HL-60/S4 treated with phorbol 12-myristate 13-acetate at 8.2 ng/mL for 4 days and 3 days (cell line): Measurements from ENCODE around the gene FAM72D.
"Not testable (repeated sequence)": the region's sequence is repeated elsewhere in the genome, so short reads cannot be mapped to it uniquely, and the experiment has no call there.

ENCODE experiments used
- in situ Hi-C: fragments of 300-500 bp; cut with MboI; formaldehyde crosslinking; loops from 2 replicates; pipeline ENCODE4 v1.15.0; 2022; ENCODE audit warnings: low sequenced_read_pairs

The FAM72D gene

DNA sequence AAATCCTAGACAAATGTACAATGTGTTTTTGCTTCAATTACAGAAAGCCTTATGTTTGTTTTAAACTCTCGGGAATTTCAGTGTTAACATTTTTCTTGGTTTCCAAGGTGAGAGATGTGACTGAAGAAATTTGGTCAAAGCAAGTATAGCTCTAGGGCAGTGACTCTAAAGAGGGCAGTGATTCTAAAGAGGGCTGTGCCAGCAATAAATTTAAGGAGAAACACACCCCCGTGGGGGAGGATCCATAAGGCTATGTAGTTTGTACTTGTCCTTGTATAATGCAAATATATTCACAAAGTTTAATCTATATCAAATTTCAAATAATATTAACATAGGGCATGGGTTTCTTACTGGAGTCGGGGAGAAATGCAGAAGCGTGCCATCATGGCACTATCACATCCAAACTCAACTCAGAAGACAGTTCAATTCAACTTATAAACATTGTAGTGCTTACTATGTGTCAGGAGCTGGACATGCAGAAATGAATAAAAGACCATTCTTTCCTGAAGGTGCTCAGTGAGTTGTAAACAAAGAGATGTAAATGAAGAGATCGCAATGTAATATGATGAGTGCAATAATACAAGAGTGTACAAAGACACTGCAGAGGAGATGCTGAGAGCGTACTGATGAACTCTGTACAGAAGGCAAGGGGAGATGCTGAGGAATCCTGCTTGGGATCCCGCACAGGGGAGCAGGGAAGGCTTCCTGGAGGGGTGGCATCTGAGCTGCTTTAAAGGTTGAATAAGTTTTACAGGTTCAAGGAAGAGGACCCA, 13.1 kb upstream of the FAM72D start:
- in situ Hi-C loops = not testable (repeated sequence)

DNA sequence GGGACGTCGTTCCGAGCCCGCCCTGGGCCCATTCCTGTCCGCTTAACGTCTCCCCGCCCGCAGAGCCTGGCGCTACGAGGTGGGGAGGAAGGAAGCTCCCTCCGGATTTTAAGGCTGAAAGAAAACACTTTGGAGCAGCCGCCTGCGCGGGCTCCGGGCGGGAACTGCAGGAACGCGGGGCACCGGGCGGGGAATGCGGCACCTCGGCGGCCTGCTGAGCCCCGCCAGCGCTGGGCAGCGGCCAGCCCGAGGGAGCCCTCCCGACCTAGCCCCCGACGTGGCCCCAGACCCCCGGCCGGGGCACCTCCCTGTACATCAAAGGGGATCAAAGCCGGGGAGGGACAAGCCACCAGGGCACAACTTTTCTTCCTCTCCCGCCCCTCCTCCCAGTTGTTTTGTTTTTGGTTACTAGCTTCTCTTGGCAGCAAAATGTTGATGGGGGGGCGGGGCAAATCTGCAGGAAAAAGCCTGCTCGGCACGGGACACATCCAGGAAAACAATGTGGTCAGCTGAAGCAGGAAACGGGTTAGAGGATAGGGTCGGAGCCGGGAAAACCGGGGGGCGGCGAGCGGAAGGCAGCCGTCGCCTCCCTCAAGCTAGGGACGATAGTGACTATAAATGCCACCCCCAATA, 2.1 kb upstream of the FAM72D start:
- in situ Hi-C loops = not testable (repeated sequence)

DNA sequence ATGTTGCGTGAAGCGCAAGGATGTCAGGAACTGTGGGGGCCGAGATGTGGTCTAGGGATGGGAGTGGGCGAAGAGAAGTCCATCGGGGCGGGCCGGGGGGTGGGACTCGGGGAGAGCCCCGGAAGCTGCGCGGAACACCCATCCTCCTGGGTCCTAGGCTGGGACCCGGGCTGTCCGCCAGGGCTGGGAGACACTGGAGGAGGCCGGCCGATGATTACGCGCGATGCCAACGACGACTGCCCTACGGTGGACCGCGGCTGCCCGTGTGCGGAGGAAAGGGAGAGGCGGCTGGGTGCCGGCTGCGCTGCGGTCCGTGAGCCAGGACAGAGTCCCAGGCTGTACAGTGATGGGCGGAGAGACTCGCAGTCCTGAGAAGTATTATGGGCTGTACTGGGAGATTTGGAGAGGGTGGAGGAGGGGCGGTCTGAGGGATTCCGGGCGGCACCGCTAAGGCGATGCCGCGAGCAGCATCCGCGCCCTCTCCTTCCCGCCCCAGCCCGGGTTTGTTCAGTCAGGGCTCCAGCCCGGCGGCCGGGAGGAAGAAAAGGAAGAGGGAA, 1.0 kb upstream of the FAM72D start:
- in situ Hi-C loops = not testable (repeated sequence)

DNA sequence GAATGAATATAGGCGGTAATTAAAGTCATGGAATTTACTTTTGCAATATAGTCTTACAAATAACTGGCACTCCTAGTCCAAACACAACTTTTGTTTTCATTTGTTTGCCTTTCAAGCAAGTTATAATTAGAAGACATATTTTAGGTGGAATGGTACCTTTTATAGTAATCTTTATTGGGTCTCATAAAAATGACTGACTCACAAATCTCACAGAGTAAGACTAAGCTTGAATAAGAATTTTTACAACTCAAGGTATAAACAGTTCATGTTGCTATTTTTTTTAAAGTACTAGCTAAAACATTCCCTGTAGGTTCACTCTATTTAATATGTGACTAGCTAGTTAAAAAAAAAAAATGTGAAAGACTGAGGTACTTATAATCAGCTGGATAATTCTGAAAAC, 6.0 kb downstream of the FAM72D start:
- in situ Hi-C loops = not testable (repeated sequence)

DNA sequence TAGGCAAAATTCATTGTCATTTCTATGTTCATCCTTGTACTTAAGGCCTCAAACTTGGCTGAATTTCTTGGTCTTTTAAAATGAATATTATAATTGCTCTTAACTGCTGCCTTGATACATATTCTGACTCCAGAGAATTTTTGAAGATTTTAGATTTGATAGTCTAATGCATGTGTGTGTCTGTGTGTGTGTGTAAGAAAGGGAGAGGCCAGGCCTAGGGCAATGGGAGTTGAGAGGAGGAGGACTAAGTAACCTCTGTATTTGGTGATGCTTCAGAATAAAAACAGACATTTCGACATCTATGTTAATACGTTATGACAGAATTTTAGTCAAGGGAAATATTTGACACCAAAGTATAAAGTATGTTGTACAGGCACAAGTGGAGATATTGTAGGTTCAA, 7.5 kb downstream of the FAM72D start:
- in situ Hi-C loops = not testable (repeated sequence)

DNA sequence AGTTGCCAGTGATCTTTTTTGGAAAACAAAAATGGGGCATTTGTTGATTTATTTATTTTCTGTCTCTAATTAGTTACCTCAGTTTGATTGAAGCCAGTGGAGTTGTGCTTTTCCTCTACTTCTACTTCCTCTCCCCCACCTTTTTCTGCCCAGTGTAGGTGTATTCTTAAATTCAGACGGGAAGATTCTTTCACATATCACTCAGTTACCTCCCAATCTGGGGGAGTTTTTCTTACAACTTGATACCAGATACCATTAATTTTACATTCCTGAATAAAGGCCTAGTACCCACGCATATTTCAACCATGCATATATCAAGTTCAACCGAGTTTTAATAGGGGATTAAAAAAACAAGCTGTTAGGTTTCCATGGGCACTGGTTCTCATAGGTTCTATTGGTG, 15.9 kb downstream of the FAM72D start:
- in situ Hi-C loops = not testable (repeated sequence)

DNA sequence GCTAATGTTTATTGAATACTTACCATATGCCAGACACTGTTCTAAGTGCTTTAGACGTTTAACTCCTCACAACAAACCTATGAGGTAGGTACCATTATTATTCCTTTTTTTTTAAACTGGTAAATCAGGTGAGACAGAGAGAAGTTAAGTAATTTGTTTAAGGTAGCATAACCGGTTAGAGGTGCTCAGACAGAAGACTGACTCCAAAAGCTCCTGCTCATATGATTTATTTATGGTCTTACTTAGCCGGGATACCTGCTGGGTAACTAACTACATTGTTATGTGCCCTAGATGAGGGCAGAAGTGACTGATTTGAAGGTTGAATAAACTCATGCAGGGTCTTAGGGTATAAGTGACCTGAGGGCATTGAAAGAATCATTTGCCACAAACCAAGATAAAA, 16.9 kb downstream of the FAM72D start:
- in situ Hi-C loops = not testable (repeated sequence)

DNA sequence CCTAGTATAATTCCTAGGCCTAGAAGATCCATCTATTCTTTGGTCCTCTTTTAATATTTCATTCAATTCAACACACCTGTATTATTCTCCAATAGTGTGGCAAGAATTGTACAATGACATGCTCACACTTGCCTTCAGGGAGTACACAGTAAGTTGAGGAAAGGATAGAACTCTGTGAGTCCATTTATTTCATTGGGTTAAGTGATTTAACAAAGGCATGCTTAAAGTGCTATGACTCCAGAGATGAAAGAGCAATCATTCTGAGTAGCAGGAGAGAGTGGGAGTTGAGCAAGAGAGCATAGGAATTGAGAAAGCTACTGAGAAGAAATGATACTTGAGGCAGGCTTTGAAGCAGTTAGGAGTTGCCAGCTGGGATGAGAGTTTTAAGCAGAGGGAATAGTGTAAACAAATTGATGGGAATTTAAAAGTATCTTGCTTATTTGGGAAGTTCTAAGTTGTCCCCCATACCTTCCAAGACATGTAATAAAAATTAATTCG, 18.8 kb downstream of the FAM72D start:
- in situ Hi-C loops = not testable (repeated sequence)

DNA sequence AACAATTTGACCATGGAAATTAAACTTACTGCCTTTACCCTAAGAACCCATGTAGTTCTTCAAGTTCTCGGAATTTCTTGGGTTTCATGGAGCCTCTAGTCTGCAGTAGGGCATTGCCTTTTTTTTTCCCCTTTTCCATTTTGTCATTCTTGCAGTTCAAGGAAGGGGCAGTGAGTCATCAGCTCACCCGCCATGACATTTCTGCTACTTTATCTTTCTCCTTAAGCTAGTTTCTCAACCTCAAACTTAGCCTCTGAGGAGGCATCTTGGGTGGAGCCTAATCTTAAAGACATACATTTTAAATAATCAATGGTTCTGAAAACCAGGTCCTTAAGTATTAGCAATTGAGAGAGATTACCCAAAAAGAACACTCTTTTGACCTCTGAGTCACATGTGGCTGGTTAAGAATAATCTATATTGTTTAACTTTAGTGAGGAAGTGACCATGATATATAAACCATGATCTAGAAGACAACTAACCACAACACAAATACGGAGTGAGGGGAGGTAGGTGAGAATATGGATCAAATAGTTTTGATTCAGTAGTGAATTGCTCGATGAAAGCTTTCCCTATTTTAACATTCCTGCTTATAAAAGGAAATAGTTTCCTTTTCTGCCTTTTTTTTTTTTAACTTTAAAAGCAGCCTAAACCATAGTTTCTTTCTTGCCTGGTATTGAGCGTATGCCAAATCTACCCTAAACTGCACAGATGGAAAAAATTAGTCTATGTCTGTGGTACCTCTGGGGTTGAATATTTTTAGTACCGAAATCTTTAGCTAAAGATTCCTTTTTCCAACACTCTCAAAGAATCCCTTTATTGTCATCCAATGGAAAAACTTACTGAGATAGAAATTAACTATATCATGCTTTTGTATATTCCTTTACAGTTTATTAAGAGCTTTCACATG, 20.1 kb downstream of the FAM72D start:
- in situ Hi-C loops = not testable (repeated sequence)

DNA sequence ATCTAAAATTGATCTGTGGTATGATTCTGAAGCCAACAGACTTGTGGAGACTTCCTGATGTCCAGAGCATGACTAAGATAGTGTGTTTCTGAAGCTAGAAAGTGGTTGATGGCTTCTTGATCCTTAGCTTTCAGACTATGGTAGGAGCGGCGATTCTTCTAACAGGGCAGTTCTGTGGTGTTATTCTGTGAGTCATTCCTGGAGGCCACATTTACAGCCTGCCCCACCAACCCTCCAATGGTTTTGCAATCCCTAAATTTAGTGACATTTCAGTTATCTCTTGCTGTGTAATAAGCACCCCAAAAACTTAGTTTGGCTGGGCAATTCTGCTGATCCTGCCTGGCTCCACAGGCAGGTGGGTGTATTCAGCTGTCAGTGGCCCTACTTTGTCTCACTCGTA, 24.1 kb downstream of the FAM72D start:
- in situ Hi-C loops = not testable (repeated sequence)

DNA sequence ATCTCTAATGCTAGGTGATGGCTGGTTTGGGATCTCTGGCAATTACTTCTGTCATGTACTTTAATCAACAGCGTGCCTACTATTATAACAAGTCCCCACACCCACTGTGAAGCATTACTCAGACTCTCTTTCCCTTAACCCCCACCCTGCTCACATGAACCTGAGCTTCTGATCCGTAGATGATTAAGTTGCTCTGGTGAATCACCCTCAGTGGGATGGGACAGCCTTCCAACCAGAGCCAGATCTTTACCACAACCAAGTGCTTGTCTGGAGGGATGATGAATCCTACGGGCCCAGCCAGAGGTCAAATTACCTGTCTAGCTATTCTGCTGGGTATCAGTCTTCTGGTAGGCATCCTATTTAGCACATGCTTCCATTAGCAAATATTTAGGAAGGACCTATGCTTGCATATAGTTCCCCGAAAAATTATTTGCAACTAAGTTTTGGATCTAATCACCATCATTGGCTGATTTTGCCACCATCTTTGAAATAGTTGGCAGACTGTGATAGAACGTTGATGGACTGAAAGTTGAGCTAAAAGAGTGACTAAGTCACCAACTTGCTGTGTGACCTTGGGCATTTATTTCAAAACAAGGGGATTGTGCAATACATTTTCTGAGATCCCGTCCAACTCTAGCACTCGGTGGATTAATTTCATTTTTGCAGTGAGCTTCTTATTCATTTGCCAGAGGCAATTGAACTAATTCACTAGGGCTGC, 26.7 kb downstream of the FAM72D start:
- in situ Hi-C loops = not testable (repeated sequence)

DNA sequence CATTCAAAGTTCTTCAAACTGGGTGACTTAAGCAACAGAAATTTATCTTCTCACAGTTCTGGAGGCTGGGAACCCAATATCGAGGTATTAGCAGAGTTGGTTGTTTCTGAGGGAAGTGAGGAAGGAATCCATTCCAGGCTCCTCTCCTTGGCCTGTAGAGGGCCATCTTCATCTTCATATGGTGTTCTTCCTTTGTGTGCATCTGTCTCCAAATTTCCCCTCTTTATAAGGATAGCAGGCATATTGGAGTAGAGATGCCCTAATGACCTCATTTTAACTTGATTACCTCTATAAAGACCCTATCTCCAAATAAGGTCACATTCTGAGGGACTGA, 27.3 kb downstream of the FAM72D start:
- in situ Hi-C loops = not testable (repeated sequence)

DNA sequence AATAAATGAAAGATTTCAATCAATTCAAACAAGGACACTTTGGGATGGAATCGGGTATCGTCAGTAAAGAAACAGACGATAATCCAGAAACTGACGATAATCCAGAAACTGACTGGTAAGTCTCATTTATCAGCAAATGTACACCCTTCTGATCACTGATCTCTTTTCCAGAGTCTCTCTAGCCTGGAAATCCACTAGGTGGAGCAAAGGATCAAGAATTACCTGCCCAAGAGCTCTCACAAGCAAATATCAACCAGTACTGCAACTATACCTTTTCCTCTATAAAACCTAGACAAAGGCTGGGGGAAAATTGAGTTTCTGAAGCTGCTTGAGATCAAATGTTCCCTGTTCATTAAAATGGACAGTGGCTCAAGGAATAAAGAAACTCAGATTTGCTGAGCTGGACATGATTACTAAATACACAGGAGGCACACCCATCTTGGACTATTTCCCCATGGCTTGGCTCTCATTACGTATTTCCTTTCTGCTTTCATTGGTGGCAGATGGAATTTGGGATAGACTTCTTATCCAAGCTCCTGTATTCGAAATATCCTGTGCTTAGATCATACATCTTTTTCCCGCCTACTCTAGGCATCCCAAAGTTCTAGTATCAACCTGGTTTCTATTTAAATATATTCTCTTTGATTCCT, 28.3 kb downstream of the FAM72D start:
- in situ Hi-C loops = not testable (repeated sequence)

DNA sequence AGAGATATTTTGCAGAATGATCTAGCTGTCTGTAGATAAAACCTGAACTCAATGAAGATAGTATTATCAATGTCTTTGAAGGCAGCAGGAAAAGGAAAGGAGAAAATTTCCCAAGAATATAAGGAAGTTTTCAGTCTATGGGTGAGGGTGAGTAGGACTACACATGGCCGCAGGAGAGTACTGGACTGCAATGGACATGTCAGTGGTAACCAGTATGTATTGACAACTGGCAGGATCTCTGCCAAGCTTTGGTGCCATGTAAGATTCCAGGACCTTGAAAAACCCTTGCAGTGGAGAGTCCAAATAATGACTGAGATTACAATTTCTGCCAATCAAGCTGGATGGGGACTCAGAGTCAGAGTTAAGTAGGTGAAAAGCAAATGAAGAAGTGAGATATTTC, 29.3 kb downstream of the FAM72D start:
- in situ Hi-C loops = not testable (repeated sequence)

DNA sequence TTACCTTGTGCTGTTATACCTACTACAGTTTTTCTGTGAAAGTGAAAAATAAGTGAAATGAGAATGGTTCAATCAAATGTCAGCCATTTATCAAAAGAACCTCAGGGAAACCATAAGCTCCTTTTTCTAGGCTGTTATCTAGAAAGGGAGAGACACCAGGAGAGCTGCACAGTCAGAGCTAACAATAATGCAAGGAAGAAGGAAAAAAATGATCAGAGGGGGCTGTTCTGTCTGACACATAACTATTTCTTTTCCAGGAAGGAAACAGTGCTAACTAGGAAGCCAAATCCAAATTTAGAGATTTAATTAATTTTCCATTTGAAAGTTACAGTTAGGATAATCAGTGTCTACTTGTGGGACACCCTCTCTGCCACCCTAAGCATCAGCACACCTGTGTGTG, 31.4 kb downstream of the FAM72D start:
- in situ Hi-C loops = not testable (repeated sequence)

DNA sequence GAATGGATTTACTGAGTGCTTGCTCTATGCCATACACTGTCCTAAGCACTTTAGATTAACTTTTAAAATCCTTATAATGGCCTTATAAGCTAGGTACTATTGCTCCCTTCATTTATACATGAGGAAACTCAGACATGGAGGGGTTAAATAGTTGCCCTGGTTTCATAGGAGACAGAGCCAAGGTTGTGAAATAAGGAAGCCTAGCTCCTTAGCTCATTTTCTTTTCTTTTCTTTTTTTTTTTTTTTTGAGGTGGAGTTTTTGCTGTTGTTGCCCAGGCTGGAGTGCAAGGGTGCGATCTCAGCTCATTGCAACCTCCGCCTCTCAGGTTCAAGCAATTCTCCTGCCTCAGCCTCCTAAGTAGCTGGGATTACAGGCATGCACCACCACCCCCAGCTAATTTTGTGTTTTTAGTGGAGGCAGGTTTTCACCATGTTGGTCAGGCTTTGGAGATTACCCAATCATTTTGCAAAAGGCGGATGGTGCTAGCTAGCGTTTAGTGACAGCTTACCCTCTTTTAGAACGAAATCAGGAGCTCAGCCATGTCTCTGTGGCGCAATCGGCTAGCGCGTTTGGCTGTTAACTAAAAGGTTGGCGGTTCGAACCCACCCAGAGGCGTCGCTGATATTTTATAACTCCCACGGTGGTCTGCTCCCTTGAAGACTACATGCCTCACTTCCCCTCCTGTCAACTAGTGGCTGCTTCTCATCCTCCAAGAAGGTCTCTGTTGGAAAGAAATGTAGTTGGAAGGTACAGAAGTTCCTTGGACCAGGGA, 33.1 kb downstream of the FAM72D start:
- in situ Hi-C loops = not testable (repeated sequence)

DNA sequence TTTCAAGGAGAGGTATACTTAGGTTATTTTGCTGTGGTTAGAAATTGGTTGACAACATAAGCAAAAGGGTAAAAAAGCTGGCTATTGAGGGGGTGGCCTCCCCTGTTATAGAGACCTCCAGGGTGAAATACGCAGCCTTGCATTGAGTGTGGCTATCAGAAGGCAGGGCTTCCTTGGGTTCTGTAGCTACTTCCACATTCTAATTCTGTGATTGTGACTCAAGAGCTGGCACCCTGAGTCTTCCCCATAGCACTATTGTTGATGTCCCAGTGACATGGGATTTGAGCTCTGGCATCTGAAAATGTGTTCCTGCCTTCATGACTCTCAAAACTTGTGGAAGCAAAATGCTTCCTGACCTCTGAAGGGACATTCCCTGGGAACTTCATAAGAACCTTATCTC, 38.7 kb downstream of the FAM72D start:
- in situ Hi-C loops = not testable (repeated sequence)

DNA sequence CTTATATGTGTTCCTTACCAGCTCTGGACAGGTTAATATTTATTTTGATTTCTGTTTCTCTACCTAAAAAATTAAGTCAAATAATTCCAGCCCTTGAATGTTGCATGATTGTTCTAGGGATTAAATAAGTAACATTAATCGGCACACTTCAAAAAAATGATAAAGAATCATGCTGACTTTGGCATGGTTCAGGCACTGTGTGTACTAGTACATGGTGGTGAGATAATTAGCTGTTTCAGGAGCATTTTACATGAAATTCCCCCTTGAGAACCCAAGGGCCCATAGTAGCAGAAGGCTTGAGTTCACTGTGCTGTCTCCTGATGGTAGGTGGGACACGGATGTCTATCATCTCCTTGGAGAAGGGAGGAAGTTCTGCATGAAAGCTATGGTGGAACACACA, 44.8 kb downstream of the FAM72D start:
- in situ Hi-C loops = not testable (repeated sequence)

DNA sequence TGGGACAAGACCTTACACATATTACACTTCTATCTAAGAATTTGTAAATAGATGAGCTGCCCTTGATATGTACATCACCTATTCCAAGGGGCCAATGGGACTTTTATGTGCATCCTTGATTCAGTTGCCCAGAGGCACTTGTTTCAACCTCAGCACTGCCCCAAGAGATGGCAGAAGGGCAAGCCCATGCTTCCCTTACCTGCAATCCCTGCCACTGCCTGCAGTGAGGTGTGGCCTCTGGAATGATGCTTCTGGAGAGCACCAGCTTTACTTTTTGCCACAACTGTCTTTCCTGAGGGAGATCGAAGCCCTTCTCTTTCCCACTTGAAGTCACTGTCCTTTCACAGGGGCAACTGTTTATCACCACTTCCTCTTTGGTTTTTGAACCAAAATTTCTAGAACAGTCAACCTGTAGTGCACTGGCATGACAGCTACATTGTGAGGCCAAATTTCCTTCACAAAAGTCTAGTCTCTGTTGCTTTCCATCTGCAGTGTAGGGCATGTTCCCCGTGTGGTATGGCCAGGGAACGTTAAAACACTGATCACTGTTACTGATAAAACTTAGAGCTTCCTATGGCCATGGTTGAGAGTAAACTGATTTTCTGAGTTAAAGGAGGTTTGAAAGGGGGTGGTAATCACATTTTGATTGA, 48.6 kb downstream of the FAM72D start:
- in situ Hi-C loops = not testable (repeated sequence)
